Activated CD8-positive, alpha-beta memory T cell treated with anti-CD3 and anti-CD28 coated beads, Interleukin-2, amount 50 U/mL, for 1 hour (primary cell): Measurements from ENCODE around the gene LRRC2.
"Not testable (repeated sequence)": the region's sequence is repeated elsewhere in the genome, so short reads cannot be mapped to it uniquely, and the experiment has no call there.

ENCODE experiments used
- DNase-seq: peaks from one replicate; pipeline ENCODE4 v3.0.0-alpha.2; 2020; ENCODE audit errors: extremely low read depth

Gene LRRC2

GRCh38 chr3:46584598-46585467, 18.7 kb upstream of the LRRC2 start:
- DNase-seq, result no peak

- DNase-seq, result no peak
Observed at GRCh38 chr3:46580675-46581074, 14.6 kb upstream of the LRRC2 start.

GRCh38 chr3:46579756-46580286, 13.7 kb upstream of the LRRC2 start:
- DNase-seq, result no peak

- DNase-seq, result no peak
Observed at GRCh38 chr3:46578973-46579755, 13.1 kb upstream of the LRRC2 start.

- not testable (repeated sequence) for DNase-seq
Observed at GRCh38 chr3:46577580-46578249, 11.6 kb upstream of the LRRC2 start.

GRCh38 chr3:46576879-46577278, 10.8 kb upstream of the LRRC2 start:
- no peak for DNase-seq

GRCh38 chr3:46576386-46576785, 10.3 kb upstream of the LRRC2 start:
- DNase-seq, result no peak

- DNase-seq, result no peak
Observed at GRCh38 chr3:46575577-46576222, 9.6 kb upstream of the LRRC2 start.

- no peak for DNase-seq
Observed at GRCh38 chr3:46574881-46575576, 8.9 kb upstream of the LRRC2 start.

- DNase-seq, result no peak
Observed at GRCh38 chr3:46574243-46574646, 8.1 kb upstream of the LRRC2 start.

GRCh38 chr3:46573701-46574100, 7.6 kb upstream of the LRRC2 start:
- no peak for DNase-seq

GRCh38 chr3:46571684-46572083, 5.6 kb upstream of the LRRC2 start:
- DNase-seq, result no peak

GRCh38 chr3:46565607-46566039, 479 bp downstream of the LRRC2 start:
- DNase-seq, result no peak

GRCh38 chr3:46565077-46565476, 1.0 kb downstream of the LRRC2 start:
- no peak for DNase-seq

- no peak for DNase-seq
Observed at GRCh38 chr3:46564190-46565021, 1.7 kb downstream of the LRRC2 start.

GRCh38 chr3:46561951-46562350, 4.2 kb downstream of the LRRC2 start:
- DNase-seq, result no peak

- no peak for DNase-seq
Observed at GRCh38 chr3:46561511-46561910, 4.6 kb downstream of the LRRC2 start.

GRCh38 chr3:46559091-46559704, 6.9 kb downstream of the LRRC2 start:
- DNase-seq, result no peak

GRCh38 chr3:46558184-46559043, 7.7 kb downstream of the LRRC2 start:
- DNase-seq, result peak; percentile 55
